HG02840 (cell line): Measurements from ENCODE around the gene ZNF398.

ENCODE experiments used
- ATAC-seq: cut with Tn5 transposase; IDR thresholded peaks from one replicate; pipeline ENCODE4 v1.9.1; 2021; ENCODE audit warnings: mild to moderate bottlenecking, moderate library complexity, moderate number of reproducible peaks; ENCODE audit not compliant: unreplicated experiment, low FRiP score

ZNF398 gene

GRCh38 chr7:149147752-149148653, 750 bp downstream of the ZNF398 start:
- ATAC-seq, result peak; percentile 29

- no peak for ATAC-seq
Observed at GRCh38 chr7:149150981-149151380, 3.7 kb downstream of the ZNF398 start.

GRCh38 chr7:149153346-149153745, 6.1 kb downstream of the ZNF398 start:
- no peak for ATAC-seq

- no peak for ATAC-seq
Observed at GRCh38 chr7:149154056-149154455, 6.8 kb downstream of the ZNF398 start.

- ATAC-seq, result no peak
Observed at GRCh38 chr7:149156898-149157297, 9.6 kb downstream of the ZNF398 start.

GRCh38 chr7:149161241-149161848, 14.1 kb downstream of the ZNF398 start:
- no peak for ATAC-seq

- no peak for ATAC-seq
Observed at GRCh38 chr7:149166142-149166541, 18.9 kb downstream of the ZNF398 start.

GRCh38 chr7:149166630-149167352, 19.5 kb downstream of the ZNF398 start:
- ATAC-seq, result no peak

- ATAC-seq, result no peak
Observed at GRCh38 chr7:149171892-149172533, 24.8 kb downstream of the ZNF398 start.

- no peak for ATAC-seq
Observed at GRCh38 chr7:149172534-149172920, 25.3 kb downstream of the ZNF398 start.

- ATAC-seq, result no peak
Observed at GRCh38 chr7:149175150-149175549, 27.9 kb downstream of the ZNF398 start.

GRCh38 chr7:149179241-149179640, 32.0 kb downstream of the ZNF398 start:
- ATAC-seq, result no peak

GRCh38 chr7:149180722-149181449, 33.6 kb downstream of the ZNF398 start:
- ATAC-seq, result no peak

- no peak for ATAC-seq
Observed at GRCh38 chr7:149181450-149181790, 34.2 kb downstream of the ZNF398 start.

GRCh38 chr7:149184274-149184673, 37.0 kb downstream of the ZNF398 start:
- no peak for ATAC-seq

- ATAC-seq, result no peak
Observed at GRCh38 chr7:149188213-149188612, 41.0 kb downstream of the ZNF398 start.

GRCh38 chr7:149188637-149189259, 41.5 kb downstream of the ZNF398 start:
- no peak for ATAC-seq

- ATAC-seq, result no peak
Observed at GRCh38 chr7:149191851-149192250, 44.6 kb downstream of the ZNF398 start.

GRCh38 chr7:149194799-149195179, 47.5 kb downstream of the ZNF398 start:
- no peak for ATAC-seq
